GM21526 (cell line): ENCODE measurements around the gene AMELX.

Experiments used
- ATAC-seq: cut with Tn5 transposase; IDR thresholded peaks from one replicate; pipeline ENCODE4 v1.9.1; 2021; ENCODE audit warnings: moderate library complexity; ENCODE audit not compliant: unreplicated experiment, low FRiP score

Gene AMELX

GRCh38 chrX:11293113-11293512, at the start of gene AMELX:
TSS of gene AMELX (plus strand) at chrX:11293413. CDS start at chrX:11294789, 1,376 bp downstream.
- ATAC-seq, result no peak

GRCh38 chrX:11244636-11245035, 48.6 kb upstream of the AMELX start:
- ATAC-seq, result no peak

- ATAC-seq, result no peak
Observed at GRCh38 chrX:11254417-11255109, 38.6 kb upstream of the AMELX start.

GRCh38 chrX:11257290-11257689, 35.9 kb upstream of the AMELX start:
- no peak for ATAC-seq

GRCh38 chrX:11257711-11258110, 35.5 kb upstream of the AMELX start:
- ATAC-seq, result no peak

- ATAC-seq, result no peak
Observed at GRCh38 chrX:11259437-11259836, 33.8 kb upstream of the AMELX start.

- ATAC-seq, result no peak
Observed at GRCh38 chrX:11261260-11261659, 32.0 kb upstream of the AMELX start.

- no peak for ATAC-seq
Observed at GRCh38 chrX:11264925-11265324, 28.3 kb upstream of the AMELX start.

GRCh38 chrX:11265352-11265751, 27.9 kb upstream of the AMELX start:
- ATAC-seq, result no peak

GRCh38 chrX:11266573-11267003, 26.6 kb upstream of the AMELX start:
- no peak for ATAC-seq

GRCh38 chrX:11267425-11267824, 25.8 kb upstream of the AMELX start:
- ATAC-seq, result no peak

- ATAC-seq, result no peak
Observed at GRCh38 chrX:11269006-11269405, 24.2 kb upstream of the AMELX start.

- ATAC-seq, result no peak
Observed at GRCh38 chrX:11269996-11270395, 23.2 kb upstream of the AMELX start.

- no peak for ATAC-seq
Observed at GRCh38 chrX:11272290-11272689, 20.9 kb upstream of the AMELX start.

- ATAC-seq, result no peak
Observed at GRCh38 chrX:11272863-11273262, 20.4 kb upstream of the AMELX start.

GRCh38 chrX:11273544-11273943, 19.7 kb upstream of the AMELX start:
- no peak for ATAC-seq

- ATAC-seq, result no peak
Observed at GRCh38 chrX:11282043-11282442, 11.2 kb upstream of the AMELX start.

GRCh38 chrX:11285651-11286050, 7.6 kb upstream of the AMELX start:
- ATAC-seq, result no peak

- ATAC-seq, result no peak
Observed at GRCh38 chrX:11287505-11287904, 5.7 kb upstream of the AMELX start.

GRCh38 chrX:11290416-11291102, 2.7 kb upstream of the AMELX start:
- ATAC-seq, result no peak

- no peak for ATAC-seq
Observed at GRCh38 chrX:11296051-11296450, 2.8 kb downstream of the AMELX start.

- no peak for ATAC-seq
Observed at GRCh38 chrX:11298600-11298999, 5.4 kb downstream of the AMELX start.
